GM18498 (cell line): ENCODE measurements around the gene DAO.
"Not testable (repeated sequence)": the region's sequence is repeated elsewhere in the genome, so short reads cannot be mapped to it uniquely, and the experiment has no call there.

Experiments used
- ATAC-seq: cut with Tn5 transposase; IDR thresholded peaks from one replicate; pipeline ENCODE4 v1.9.1; 2021; ENCODE audit warnings: mild to moderate bottlenecking, moderate library complexity; ENCODE audit not compliant: unreplicated experiment

DAO gene

GRCh38 chr12:108849660-108850059 is 30.2 kb upstream of the DAO start:
- ATAC-seq: no peak

GRCh38 chr12:108850854-108851573 is 28.9 kb upstream of the DAO start:
- ATAC-seq: peak; percentile 50

- ATAC-seq: no peak
Measured at GRCh38 chr12:108852674-108853309, 27.1 kb upstream of the DAO start.

DNA sequence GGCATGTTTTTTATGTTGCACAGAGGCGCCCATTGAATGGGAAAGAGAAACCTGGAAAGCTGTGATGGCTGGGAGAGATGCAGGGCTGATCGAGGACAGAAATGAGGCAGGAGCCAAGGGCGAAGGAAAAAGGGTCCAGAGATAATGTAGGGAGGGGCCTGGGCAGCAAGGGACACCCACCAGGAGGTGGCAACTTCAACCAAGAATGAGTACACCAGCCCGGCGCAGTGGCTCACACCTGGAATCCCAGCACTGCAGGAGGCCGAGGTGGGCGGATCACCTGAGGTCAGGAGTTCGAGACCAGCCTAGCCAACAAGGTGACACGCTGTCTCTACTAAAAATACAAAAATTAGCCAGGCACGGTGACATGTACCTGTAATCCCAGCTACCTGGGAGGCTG is 26.5 kb upstream of the DAO start:
- ATAC-seq: no peak

DNA sequence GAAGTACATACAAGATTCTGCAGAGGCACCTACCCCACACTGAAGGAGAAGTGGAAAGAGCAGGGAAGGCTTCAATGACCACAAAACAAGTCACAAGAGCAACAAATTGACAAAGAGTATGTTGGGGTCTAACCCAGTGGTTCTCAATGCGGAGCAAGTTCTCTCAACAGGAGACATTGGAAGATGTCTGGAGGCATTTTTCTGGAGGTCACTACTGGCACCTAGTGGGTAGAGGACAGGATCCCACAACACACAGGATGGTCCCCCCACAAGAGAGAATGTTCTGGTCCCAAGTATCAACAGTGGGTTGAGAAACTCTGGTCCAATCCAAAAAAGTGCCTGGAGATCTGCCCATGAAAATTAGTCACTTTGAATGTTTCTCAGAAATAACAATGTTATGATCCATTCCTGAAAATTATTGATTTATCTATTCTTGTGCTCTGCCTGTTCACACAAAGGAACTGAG is 25.9 kb upstream of the DAO start:
- ATAC-seq: no peak

GRCh38 chr12:108854451-108855283 is 25.2 kb upstream of the DAO start:
- ATAC-seq: no peak

GRCh38 chr12:108855284-108856169 is 24.4 kb upstream of the DAO start:
- no peak for ATAC-seq

- no peak for ATAC-seq
Measured at GRCh38 chr12:108856170-108856427, 23.8 kb upstream of the DAO start.

- peak; percentile 40 for ATAC-seq
Measured at GRCh38 chr12:108856428-108857157, 23.3 kb upstream of the DAO start.

DNA sequence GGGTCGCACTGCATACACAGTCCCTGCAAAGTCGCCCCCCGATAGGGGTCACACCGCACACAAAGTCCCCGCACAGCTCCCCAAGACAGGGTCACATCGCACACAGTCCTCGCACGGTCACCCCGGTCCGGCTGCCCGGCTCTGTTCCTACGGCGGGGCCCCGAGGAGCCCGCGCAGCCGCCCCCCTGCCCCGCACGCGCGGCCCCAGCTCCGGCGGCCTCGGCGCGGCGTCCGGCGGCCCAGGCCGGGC is 22.8 kb upstream of the DAO start:
- ATAC-seq: no peak

DNA sequence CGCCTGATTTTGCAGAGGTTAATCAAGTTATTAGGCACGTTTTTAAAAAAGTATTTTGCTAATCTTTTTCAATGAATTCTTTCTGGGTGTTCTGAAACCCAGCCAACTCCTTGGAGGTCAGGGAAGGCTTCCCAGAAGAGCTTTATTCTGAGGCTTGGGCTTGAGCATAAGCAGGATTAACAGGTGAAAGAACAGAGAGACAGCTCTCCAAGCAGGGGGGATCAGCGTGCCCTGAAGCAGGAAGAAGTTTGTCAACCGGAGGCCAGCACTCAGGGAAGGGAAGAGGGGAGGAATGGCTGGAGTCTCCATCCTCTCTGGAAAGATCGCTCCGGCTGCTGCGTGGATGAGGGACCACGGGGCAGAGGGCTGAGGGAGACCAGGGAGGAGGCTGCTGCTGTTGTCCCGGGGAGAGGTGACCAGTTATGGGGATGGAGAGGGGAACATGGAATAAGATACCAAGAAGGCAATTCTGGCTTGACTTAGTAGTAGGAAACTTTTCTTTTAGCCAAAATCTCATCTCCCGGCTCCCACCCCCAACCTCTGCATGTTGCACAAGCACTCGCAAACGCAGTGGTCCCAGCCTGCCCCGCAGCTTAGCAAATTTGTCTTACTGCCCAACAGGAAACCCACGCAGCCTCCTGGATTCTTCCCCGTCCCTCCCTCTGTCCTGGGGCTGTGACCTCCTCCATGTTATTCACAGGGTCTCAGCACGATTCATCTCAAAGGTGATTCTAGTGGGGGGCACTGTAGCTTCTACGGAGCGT is 21.4 kb upstream of the DAO start:
- no peak for ATAC-seq

- not testable (repeated sequence) for ATAC-seq
Measured at GRCh38 chr12:108859141-108859922, 20.6 kb upstream of the DAO start.

GRCh38 chr12:108859923-108860291 is 20.0 kb upstream of the DAO start:
- ATAC-seq: no peak

DNA sequence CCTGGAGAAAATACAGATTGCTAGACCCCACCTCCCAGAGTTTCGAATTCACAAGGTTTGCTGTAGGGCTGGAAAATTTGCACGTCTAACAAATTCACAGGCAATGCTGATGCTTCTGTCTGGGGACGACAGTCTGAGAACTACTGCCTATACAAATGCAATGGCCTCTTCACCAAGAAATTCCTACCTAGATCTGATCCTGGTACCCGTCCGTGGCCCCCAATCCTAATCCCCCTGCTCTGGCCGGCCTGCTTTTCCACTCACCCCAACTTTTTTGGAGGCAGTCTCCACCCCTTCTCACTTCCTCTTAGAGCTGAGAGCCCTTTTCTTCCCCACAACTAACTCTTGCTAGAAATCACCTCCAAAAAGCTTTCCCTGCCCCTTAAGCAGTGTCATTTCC is 19.4 kb upstream of the DAO start:
- no peak for ATAC-seq

- no peak for ATAC-seq
Measured at GRCh38 chr12:108861878-108862587, 17.9 kb upstream of the DAO start.

- no peak for ATAC-seq
Measured at GRCh38 chr12:108862588-108862959, 17.3 kb upstream of the DAO start.

GRCh38 chr12:108865169-108865568 is 14.7 kb upstream of the DAO start:
- no peak for ATAC-seq

DNA sequence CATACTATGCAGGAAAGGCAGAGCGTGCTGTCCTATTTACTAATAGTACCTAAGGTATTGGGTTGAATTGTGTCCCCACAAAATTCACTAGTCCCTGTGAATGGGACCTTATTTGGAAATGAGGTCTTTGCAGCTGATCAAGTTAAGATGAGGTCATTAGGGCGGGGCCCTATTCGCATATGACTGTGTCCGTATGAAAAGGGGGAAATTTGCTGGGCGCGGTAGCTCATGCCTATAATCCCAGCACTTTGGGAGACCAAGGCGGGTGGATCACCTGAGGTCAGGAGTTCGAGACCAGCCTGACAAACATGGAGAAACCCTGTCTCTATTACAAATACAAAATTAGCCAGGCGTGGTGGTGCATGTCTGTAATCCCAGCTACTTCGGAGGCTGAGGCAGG is 13.8 kb upstream of the DAO start:
- not testable (repeated sequence) for ATAC-seq

DNA sequence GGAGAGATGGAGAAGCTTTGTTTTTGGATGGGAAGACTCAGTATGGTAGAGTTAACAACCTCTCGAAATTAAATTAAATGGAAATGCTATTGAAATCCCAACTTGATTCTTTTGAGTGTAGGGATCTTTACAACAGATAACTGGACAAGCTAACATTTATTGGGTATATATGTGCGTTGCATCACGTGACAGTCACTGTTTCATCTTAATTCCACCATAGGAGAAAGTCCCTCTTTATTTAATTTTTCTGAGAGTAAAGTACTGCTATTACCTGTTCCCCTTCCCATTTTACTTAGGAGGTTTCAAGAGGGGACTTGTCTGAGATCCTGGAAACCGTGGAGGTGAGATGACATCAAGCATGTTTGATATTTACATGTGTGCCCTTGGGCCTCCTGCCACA is 11.1 kb upstream of the DAO start:
- ATAC-seq: no peak
